PC-9 (cell line): ENCODE measurements around the gene TCIRG1. TPM values are rescaled to one million over a fixed set of nuclear protein-coding genes. Genes with fewer than 3 reads are reported as not detected.
A peak's percentile ranks its signal among the peaks of the same experiment; 100 is the strongest.

Source experiments
- BruUV-seq: library from RNA; stranded (reverse); fragments of 400-500 nt; replicated peaks from 2 replicates; lab custom pipeline; 2021; lab: Mats Ljungman, UMichigan
- CTCF ChIA-PET: fragments of 300-600 bp; sonication (Branson Sonifier 250); formaldehyde crosslinking; loops from one replicate; lab custom pipeline; 2022; ENCODE audit warnings: antibody characterized with exemption; lab: Charles Lee
- POLR2A ChIA-PET: fragments of 300-600 bp; sonication (Branson Sonifier 250); formaldehyde crosslinking; loops from one replicate; lab custom pipeline; 2022; ENCODE audit warnings: antibody characterized with exemption; ENCODE audit not compliant: unreplicated experiment; lab: Charles Lee
- DNase-seq, 2 experiments: peaks; one replicate each; pipeline versions ENCODE4 v3.0.0 to v3.0.0-alpha.2; 2015 to 2022; ENCODE audit warnings: mixed read lengths in 1 of 2
- H2AFZ ChIP-seq: fragments of 200-600 bp; sonication (generic); 2 replicates; pipeline ENCODE4 v1.8.1; 2017; ENCODE audit warnings: antibody characterized with exemption
- H3F3A ChIP-seq: fragments of 200-600 bp; sonication (generic); 2 replicates; pipeline ENCODE4 v1.8.1; 2017; ENCODE audit warnings: antibody characterized with exemption, mild to moderate bottlenecking, low read depth; ENCODE audit not compliant: insufficient read depth
- H3K27ac ChIP-seq: fragments of 200-600 bp; sonication (generic); 2 replicates; pipeline ENCODE4 v1.6.1; 2016; ENCODE audit warnings: mixed run types
- H3K27me3 ChIP-seq: fragments of 200-600 bp; sonication (generic); 2 replicates; pipeline ENCODE4 v1.6.1; 2016; ENCODE audit warnings: low read depth, mixed run types; ENCODE audit not compliant: insufficient read depth
- H3K36me3 ChIP-seq: fragments of 200-600 bp; sonication (generic); 2 replicates; pipeline ENCODE4 v1.6.1; 2016; ENCODE audit warnings: low read depth, mixed run types
- H3K4me1 ChIP-seq: fragments of 200-600 bp; sonication (generic); replicated peaks from 2 replicates; pipeline ENCODE4 v1.6.1; 2016; ENCODE audit warnings: mixed run types; ENCODE audit not compliant: insufficient read depth
- H3K4me2 ChIP-seq: fragments of 200-600 bp; sonication (generic); 2 replicates; pipeline ENCODE4 v1.6.1; 2017; ENCODE audit warnings: mixed run types
- H3K4me3 ChIP-seq: fragments of 200-600 bp; sonication (generic); 2 replicates; pipeline ENCODE4 v1.6.1; 2016; ENCODE audit warnings: mixed run types
- H3K79me2 ChIP-seq: fragments of 200-600 bp; sonication (generic); 2 replicates; pipeline ENCODE4 v1.6.1; 2017; ENCODE audit warnings: low read depth, mixed run types
- H3K9me2 ChIP-seq: fragments of 200-600 bp; sonication (generic); 2 replicates; pipeline ENCODE4 v1.8.1; 2017; ENCODE audit warnings: mild to moderate bottlenecking; ENCODE audit not compliant: insufficient read depth
- H3K9me3 ChIP-seq: fragments of 200-600 bp; sonication (generic); 2 replicates; pipeline ENCODE4 v1.8.1; 2016; ENCODE audit warnings: low read depth; ENCODE audit not compliant: insufficient read depth
- H4K20me1 ChIP-seq: fragments of 200-600 bp; sonication (generic); 2 replicates; pipeline ENCODE4 v1.8.1; 2017; ENCODE audit not compliant: insufficient read depth
- EZH2 ChIP-seq: fragments of 200-600 bp; sonication (generic); IDR thresholded peaks from 2 replicates; pipeline ENCODE4 v1.8.0; 2017; ENCODE audit warnings: antibody characterized with exemption, low read depth
- intact Hi-C: fragments of 100-400 bp; cut with micrococcal nuclease; formaldehyde crosslinking; loops from one replicate; pipeline ENCODE4 v1.10.0; 2022; ENCODE audit not compliant: unreplicated experiment
- total RNA-seq: library from RNA; stranded (reverse); gene quantifications from 2 replicates; pipeline ENCODE4 v1.2.3, GENCODE V29; 2021
- TF ChIP-seq, protein P1 (sequence below): fragments of 200-600 bp; sonication (generic); conservative IDR thresholded peaks from 2 replicates; pipeline ENCODE4 v1.6.1; 2017; ENCODE audit warnings: mixed run types, antibody characterized with exemption, mild to moderate bottlenecking, moderate library complexity

The TCIRG1 gene
- total RNA-seq, 1 experiment from 2014 or later: 125 TPM

DNA sequence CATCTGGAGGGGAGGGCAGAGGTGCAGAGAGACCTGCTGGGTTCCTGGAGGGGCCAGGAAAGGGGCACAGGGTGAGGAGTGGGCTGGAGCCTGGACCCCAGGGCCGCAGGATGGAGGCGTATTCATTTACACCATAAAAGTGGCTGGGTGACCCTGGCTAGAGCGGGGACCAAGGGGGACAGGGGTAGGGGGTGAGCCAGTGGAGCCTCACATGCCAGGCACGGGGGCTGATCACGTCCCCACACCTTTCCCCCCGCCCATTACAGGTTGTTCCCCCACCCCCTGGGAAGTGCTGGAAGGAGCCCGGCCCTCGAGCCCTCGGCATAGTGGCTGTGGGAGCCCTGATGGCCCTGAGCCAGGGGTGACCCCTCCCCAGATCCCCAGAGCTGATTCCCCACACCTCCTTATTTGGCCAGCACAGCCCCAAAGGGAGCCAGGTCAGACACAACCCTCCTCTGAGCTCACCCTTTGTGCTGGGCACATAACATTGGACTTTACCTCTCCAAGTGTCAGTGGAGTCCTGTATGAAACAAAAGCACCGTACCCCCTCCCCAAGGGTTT lies 781 bp downstream of the TCIRG1 start:
- Histone ChIP-seq H3K27ac (peak overlapping the region; percentile 65), H3K9me3 (no peaks in the 10 kb centered on the region), H3K4me2 (peak overlapping the region; percentile 91), H2AFZ (no peak overlapping the region; the same call in 1 of the 2 replicates), H3K4me3 (peak overlapping the region; percentile 65), H3K4me1 (peaks cover 36% of the 10 kb centered on the region), H3K27me3 (no peaks in the 10 kb centered on the region), H4K20me1 (no peaks in the 10 kb centered on the region), H3K36me3 (no peaks in the 10 kb centered on the region), H3F3A (peaks cover 64% of the 10 kb centered on the region), H3K9me2 (no peaks in the 10 kb centered on the region), H3K79me2 (peaks cover 30% of the 10 kb centered on the region)
- no peak for DNase-seq
- no TSS peak for BruUV-seq
- ChIA-PET POLR2A (interaction anchor here (0.8 to 1.1 kb wide), 3 partner anchors 25 to 30 kb away, joined by 3 to 8 read pairs (median 4); partner anchors contain the start of gene ALDH3B1), CTCF (interaction anchor here (0.7 kb wide), 1 partner anchor 25 kb away, joined by 22 read pairs; no protein-coding TSS in a partner anchor)
- TF ChIP-seq EZH2: no peak
- TF ChIP-seq, protein P1, sequence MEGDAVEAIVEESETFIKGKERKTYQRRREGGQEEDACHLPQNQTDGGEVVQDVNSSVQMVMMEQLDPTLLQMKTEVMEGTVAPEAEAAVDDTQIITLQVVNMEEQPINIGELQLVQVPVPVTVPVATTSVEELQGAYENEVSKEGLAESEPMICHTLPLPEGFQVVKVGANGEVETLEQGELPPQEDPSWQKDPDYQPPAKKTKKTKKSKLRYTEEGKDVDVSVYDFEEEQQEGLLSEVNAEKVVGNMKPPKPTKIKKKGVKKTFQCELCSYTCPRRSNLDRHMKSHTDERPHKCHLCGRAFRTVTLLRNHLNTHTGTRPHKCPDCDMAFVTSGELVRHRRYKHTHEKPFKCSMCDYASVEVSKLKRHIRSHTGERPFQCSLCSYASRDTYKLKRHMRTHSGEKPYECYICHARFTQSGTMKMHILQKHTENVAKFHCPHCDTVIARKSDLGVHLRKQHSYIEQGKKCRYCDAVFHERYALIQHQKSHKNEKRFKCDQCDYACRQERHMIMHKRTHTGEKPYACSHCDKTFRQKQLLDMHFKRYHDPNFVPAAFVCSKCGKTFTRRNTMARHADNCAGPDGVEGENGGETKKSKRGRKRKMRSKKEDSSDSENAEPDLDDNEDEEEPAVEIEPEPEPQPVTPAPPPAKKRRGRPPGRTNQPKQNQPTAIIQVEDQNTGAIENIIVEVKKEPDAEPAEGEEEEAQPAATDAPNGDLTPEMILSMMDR: no peak
- intact Hi-C loops: loop anchor here (1.0 to 5.0 kb wide), 3 partner anchors 29 to 108 kb away; partner anchors contain the start of genes ALDH3B1 and CHKA

- Histone ChIP-seq H3K4me2 (peak overlapping the region; percentile 91), H3K79me2 (peaks cover 30% of the 10 kb centered on the region), H3K9me2 (no peaks in the 10 kb centered on the region), H3K36me3 (no peaks in the 10 kb centered on the region), H3K27ac (peak overlapping the region; percentile 65), H3K27me3 (no peaks in the 10 kb centered on the region), H3K9me3 (no peaks in the 10 kb centered on the region), H3F3A (peaks cover 60% of the 10 kb centered on the region), H3K4me3 (peak overlapping the region; percentile 65), H2AFZ (peak overlapping the region; percentile 78), H3K4me1 (peaks cover 36% of the 10 kb centered on the region), H4K20me1 (no peaks in the 10 kb centered on the region)
- BruUV-seq: no TSS peak
- intact Hi-C loops: loop anchor here (1.0 to 5.0 kb wide), 3 partner anchors 30 to 107 kb away; partner anchors contain the start of genes ALDH3B1 and CHKA
- ChIA-PET POLR2A (interaction anchor here (0.6 to 1.1 kb wide), 4 partner anchors 26 to 232 kb away, joined by 3 to 8 read pairs (median 4); partner anchors contain the start of genes ALDH3B1 and C11orf24), CTCF (interaction anchor here (0.7 kb wide), 1 partner anchor 26 kb away, joined by 22 read pairs; no protein-coding TSS in a partner anchor)
- DNase-seq: peak; percentile 70 to 73
- TF ChIP-seq, protein P1: no peak
- no peak for TF ChIP-seq EZH2
Observed at GRCh38 chr11:68040101-68040956, 1.5 kb downstream of the TCIRG1 start.
